HCT116 (cell line): ENCODE measurements around the gene TLR8. TPM values are rescaled to one million over a fixed set of nuclear protein-coding genes. Genes with fewer than 3 reads are reported as not detected.

Experiments
- ATAC-seq: fragments of 200-7000 bp; cut with Tn5 transposase; 2 replicates; pipeline ENCODE4 v1.9.1; 2020; ENCODE audit warnings: mild to moderate bottlenecking, moderate library complexity
- BruUV-seq: library from RNA; stranded (reverse); fragments of 400-500 nt; replicated peaks from 2 replicates; lab custom pipeline; 2021; lab: Mats Ljungman, UMichigan
- CTCF ChIA-PET: fragments of 300-600 bp; sonication (Branson Sonifier 250); formaldehyde crosslinking; loops from one replicate; lab custom pipeline; 2021; ENCODE audit warnings: antibody characterized with exemption; lab: Charles Lee
- POLR2A ChIA-PET: fragments of 300-600, 350-600 bp; sonication (Branson Sonifier 250); formaldehyde crosslinking; loops from one replicate; lab custom pipeline; 2021; ENCODE audit warnings: antibody characterized with exemption; lab: Charles Lee
- RAD21 ChIA-PET, 2 experiments: fragments of 300-600 bp; sonication (Branson Sonifier 250); formaldehyde crosslinking; loops; one replicate each; lab custom pipeline; 2023; ENCODE audit warnings: low total read pairs in 2 of 2; ENCODE audit not compliant: uncharacterized antibody in 2 of 2, unreplicated experiment in 2 of 2, low non-redundant PET in 1 of 2; lab: Charles Lee
- DNase-seq: peaks from one replicate; pipeline ENCODE4 v3.0.0-alpha.2; 2010; ENCODE audit warnings: low read depth, low spot score
- H2AFZ ChIP-seq: fragments of 200-600 bp; shearing (Covaris generic), sonication (generic); 2 replicates; pipeline ENCODE4 v1.6.1; 2017; ENCODE audit warnings: low read depth, mixed run types, mixed read lengths, antibody characterized with exemption, low read length; ENCODE audit not compliant: poor library complexity, severe bottlenecking
- H3K27ac ChIP-seq: 2 replicates; pipeline ENCODE4 v1.5.1; 2012; ENCODE audit warnings: low read depth, low read length
- H3K27me3 ChIP-seq: fragments of 200-600 bp; sonication (generic); 2 replicates; pipeline ENCODE4 v1.6.1; 2016; ENCODE audit warnings: mixed run types, low read length, mixed read lengths; ENCODE audit not compliant: insufficient read depth
- H3K36me3 ChIP-seq, 2 experiments: fragments of 200-500 bp in 1 of 2; fragments of 200-600 bp in 1 of 2; sonication (Bioruptor generic) in 1 of 2; sonication (generic) in 1 of 2; 2 replicates each; pipeline versions ENCODE4 v1.5.1 to v1.6.1; 2014 to 2016; ENCODE audit warnings: low read length in 2 of 2, inconsistent platforms in 1 of 2, mixed read lengths in 1 of 2, mixed run types in 1 of 2; ENCODE audit not compliant: insufficient read depth in 2 of 2, control insufficient read depth in 1 of 2
- H3K4me1 ChIP-seq, 2 experiments: fragments of 200-600 bp in 1 of 2; sonication (generic) in 1 of 2; 2 replicates each; pipeline versions ENCODE4 v1.5.1 to v1.6.1; 2012 to 2017; ENCODE audit warnings: low read length in 2 of 2, inconsistent platforms in 1 of 2, mild to moderate bottlenecking in 1 of 2, mixed read lengths in 1 of 2, mixed run types in 1 of 2, moderate library complexity in 1 of 2; ENCODE audit not compliant: insufficient read depth in 2 of 2, control insufficient read depth in 1 of 2
- H3K4me2 ChIP-seq: fragments of 200-600 bp; sonication (generic); 2 replicates; pipeline ENCODE4 v1.6.1; 2017; ENCODE audit warnings: mixed run types, low read length, mixed read lengths
- H3K4me3 ChIP-seq, 2 experiments: fragments of 200-600 bp in 1 of 2; sonication (generic) in 1 of 2; replicated peaks in 1 of 2; 2 replicates each; pipeline ENCODE4 v1.5.1; 2011 to 2016; ENCODE audit warnings: low read length in 2 of 2, control low read depth in 1 of 2, low read depth in 1 of 2, mild to moderate bottlenecking in 1 of 2, mixed read lengths in 1 of 2, mixed run types in 1 of 2
- H3K79me2 ChIP-seq: fragments of 200-600 bp; sonication (generic); 2 replicates; pipeline ENCODE4 v1.6.1; 2017; ENCODE audit warnings: mild to moderate bottlenecking, mixed run types, low read length, moderate library complexity, mixed read lengths; ENCODE audit not compliant: insufficient read depth
- H3K9ac ChIP-seq: fragments of 200-600 bp; sonication (generic); 2 replicates; pipeline ENCODE4 v1.6.1; 2016; ENCODE audit warnings: low read length, mixed read lengths
- H3K9me2 ChIP-seq: fragments of 200-600 bp; sonication (generic), shearing (Covaris generic); 2 replicates; pipeline ENCODE4 v1.6.1; 2017; ENCODE audit warnings: mixed run types, mild to moderate bottlenecking, moderate library complexity; ENCODE audit not compliant: insufficient read depth
- H3K9me3 ChIP-seq, 2 experiments: fragments of 200-500 bp in 1 of 2; fragments of 200-600 bp in 1 of 2; sonication (Bioruptor generic) in 1 of 2; sonication (generic) in 1 of 2; 2 replicates each; pipeline ENCODE4 v1.6.1; 2014 to 2017; ENCODE audit warnings: low read length in 2 of 2, mixed read lengths in 2 of 2, inconsistent platforms in 1 of 2, low read depth in 1 of 2, mild to moderate bottlenecking in 1 of 2, mixed run types in 1 of 2, moderate library complexity in 1 of 2; ENCODE audit not compliant: control insufficient read depth in 1 of 2, insufficient read depth in 1 of 2
- H4K20me1 ChIP-seq: fragments of 200-600 bp; sonication (generic), shearing (Covaris generic); 2 replicates; pipeline ENCODE4 v1.6.1; 2017; ENCODE audit warnings: mixed run types, mild to moderate bottlenecking, moderate library complexity; ENCODE audit not compliant: insufficient read depth
- CBX3 ChIP-seq: IDR thresholded peaks from 2 replicates; pipeline ENCODE4 v1.6.1; 2012; ENCODE audit warnings: low read depth
- CTCF ChIP-seq, 3 experiments: fragments of 200-600 bp in 1 of 3; sonication (generic) in 1 of 3; IDR thresholded peaks in 2 of 3; conservative IDR thresholded peaks in 1 of 3; 2 replicates each; pipeline ENCODE4 v1.5.1; 2012 to 2017; ENCODE audit warnings: low read depth in 2 of 3, low read length in 2 of 3, antibody characterized with exemption in 1 of 3, borderline replicate concordance in 1 of 3, control low read depth in 1 of 3, mild to moderate bottlenecking in 1 of 3, mixed read lengths in 1 of 3, mixed run types in 1 of 3, moderate library complexity in 1 of 3; ENCODE audit not compliant: insufficient read depth in 1 of 3
- EGR1 ChIP-seq: IDR thresholded peaks from 2 replicates; pipeline ENCODE4 v1.6.1; 2012; ENCODE audit warnings: low read depth
- EZH2 ChIP-seq: fragments of 200-600 bp; sonication (generic); IDR thresholded peaks from 2 replicates; pipeline ENCODE4 v1.6.1; 2017; ENCODE audit warnings: antibody characterized with exemption, mixed run types
- EZH2phosphoT487 ChIP-seq: fragments of 200-600 bp; IDR thresholded peaks from 2 replicates; pipeline ENCODE4 v1.6.1; 2018; ENCODE audit warnings: antibody characterized with exemption, borderline replicate concordance
- MAX ChIP-seq: IDR thresholded peaks from 2 replicates; pipeline ENCODE4 v1.6.1; 2012
- POLR2A ChIP-seq: IDR thresholded peaks from 2 replicates; pipeline ENCODE4 v1.7.0; 2011; ENCODE audit warnings: borderline replicate concordance; ENCODE audit not compliant: insufficient read depth, insufficient read length; ENCODE audit errors: extremely low read depth
- POLR2AphosphoS5 ChIP-seq: IDR thresholded peaks from 2 replicates; pipeline ENCODE4 v1.6.1; 2011; ENCODE audit warnings: mild to moderate bottlenecking, low read depth, low read length, moderate library complexity
- RAD21 ChIP-seq: IDR thresholded peaks from 2 replicates; pipeline ENCODE4 v1.6.1; 2012; ENCODE audit warnings: low read depth, mild to moderate bottlenecking
- SP1 ChIP-seq: IDR thresholded peaks from 2 replicates; pipeline ENCODE4 v1.6.1; 2012; ENCODE audit warnings: low read depth
- SRF ChIP-seq: IDR thresholded peaks from 2 replicates; pipeline ENCODE4 v1.6.1; 2012; ENCODE audit warnings: low read depth
- YY1 ChIP-seq: IDR thresholded peaks from 2 replicates; pipeline ENCODE4 v1.6.1; 2011; ENCODE audit warnings: low read length, low read depth, moderate library complexity, mild to moderate bottlenecking; ENCODE audit not compliant: insufficient replicate concordance; ENCODE audit errors: extremely low read depth
- ZBTB33 ChIP-seq: IDR thresholded peaks from 2 replicates; pipeline ENCODE4 v1.6.1; 2011; ENCODE audit warnings: mild to moderate bottlenecking, low read length, moderate library complexity; ENCODE audit not compliant: insufficient replicate concordance; ENCODE audit errors: extremely low read depth
- ZFX ChIP-seq: fragments of 450-650 bp; IDR thresholded peaks from 2 replicates; pipeline ENCODE4 v1.6.1; 2017
- ZNF274 ChIP-seq: fragments of 200-500 bp; sonication (Bioruptor generic); IDR thresholded peaks from 2 replicates; pipeline ENCODE4 v1.6.1; 2014; ENCODE audit warnings: mild to moderate bottlenecking, low read depth, low read length, inconsistent platforms
- intact Hi-C: fragments of 100-400 bp; cut with micrococcal nuclease; formaldehyde crosslinking; loops from 2 replicates; pipeline ENCODE4 v1.10.0; 2022
- total RNA-seq: library from RNA; stranded (reverse); gene quantifications from one replicate; pipeline ENCODE4 v1.2.1, GENCODE V29; 2021; ENCODE audit not compliant: unreplicated experiment

Gene TLR8
- total RNA-seq, 1 experiment from 2014 or later = not detected

GRCh38 chrX:12922599-12922919, 16.1 kb downstream of the TLR8 start:
- Histone ChIP-seq H3K4me1 (no peaks in the 10 kb centered on the region), H4K20me1 (no peaks in the 10 kb centered on the region), H3K4me3 (no peak overlapping the region), H3K9ac (no peak overlapping the region), H3K27ac (no peak overlapping the region), H3K27me3 (0 out of 2 replicates have a peak, but pooled peaks cover 3% of the 10 kb centered on the region), H3K79me2 (no peaks in the 10 kb centered on the region), H3K9me2 (no peaks in the 10 kb centered on the region), H3K36me3 (no peaks in the 10 kb centered on the region), H3K9me3 (no peaks in the 10 kb centered on the region), H2AFZ (no peak overlapping the region), H3K4me2 (no peak overlapping the region)
- intact Hi-C loops = no loop called here
- ChIA-PET RAD21 (no interaction called here), POLR2A (no interaction called here), CTCF (no interaction called here)
- ATAC-seq (no peak), DNase-seq (no peak)
- BruUV-seq = no TSS peak
- TF ChIP-seq EZH2 (no peak), EGR1 (no peak), CTCF (IDR thresholded peaks at IDR 0.05 in 2 of 3, conservative IDR thresholded peaks at IDR 0.05 in 1 of 3; ENCODE audit: borderline replicate concordance in 1 of 3, insufficient read depth in 1 of 3, low read depth in 2 of 3, low read length in 2 of 3) (no peak), RAD21 (no peak)

- no TSS peak for BruUV-seq
- Histone ChIP-seq H4K20me1 (no peaks in the 10 kb centered on the region), H3K9me2 (no peaks in the 10 kb centered on the region), H3K9ac (no peak overlapping the region), H3K4me2 (no peak overlapping the region), H3K4me3 (no peak overlapping the region), H3K4me1 (no peaks in the 10 kb centered on the region), H3K27ac (no peak overlapping the region), H2AFZ (no peak overlapping the region), H3K9me3 (no peaks in the 10 kb centered on the region), H3K36me3 (no peaks in the 10 kb centered on the region), H3K27me3 (no peaks in the 10 kb centered on the region), H3K79me2 (no peaks in the 10 kb centered on the region)
- CTCF ChIA-PET = no interaction called here
- ATAC-seq (no peak), DNase-seq (no peak)
- intact Hi-C loops = no loop called here
- no peak for TF ChIP-seq SRF
- TF ChIP-seq EGR1 = no peak
- TF ChIP-seq POLR2A = no peak
- no peak for TF ChIP-seq SP1
- TF ChIP-seq ZNF274 = no peak
- TF ChIP-seq MAX = no peak
- no peak for TF ChIP-seq ZBTB33
- no peak for TF ChIP-seq ZFX
- no peak for TF ChIP-seq POLR2AphosphoS5
- no peak for TF ChIP-seq YY1
- no peak for TF ChIP-seq CTCF (IDR thresholded peaks at IDR 0.05 in 2 of 3, conservative IDR thresholded peaks at IDR 0.05 in 1 of 3; ENCODE audit: borderline replicate concordance in 1 of 3, insufficient read depth in 1 of 3, low read depth in 2 of 3, low read length in 2 of 3)
- no peak for TF ChIP-seq EZH2phosphoT487
- no peak for TF ChIP-seq CBX3
- POLR2A ChIA-PET = no interaction called here
- RAD21 ChIA-PET = no interaction called here
Observed at GRCh38 chrX:12929701-12930100, 23.3 kb downstream of the TLR8 start.
